ENCODE results near the gene RBMS3.

Gene RBMS3

DNA sequence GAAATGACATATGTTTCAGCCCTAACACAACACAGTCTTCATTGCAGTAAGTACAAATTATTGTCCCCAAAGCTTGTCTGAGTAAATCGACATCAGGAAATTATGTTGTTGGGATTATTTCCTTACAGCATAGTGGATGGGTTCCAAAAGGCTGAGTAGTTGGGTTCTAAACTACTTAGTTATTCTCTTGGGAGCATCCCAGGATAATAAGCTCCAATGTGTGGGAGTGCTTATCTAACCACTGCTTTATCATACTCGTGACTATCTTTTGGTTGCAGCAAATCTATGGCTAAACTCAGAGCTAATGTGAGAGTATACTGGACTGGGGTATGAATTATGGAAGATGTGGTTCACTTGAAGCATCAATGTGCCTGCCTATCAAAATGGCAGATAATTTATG lies 128.5 kb downstream of the RBMS3 start:
- Histone ChIP-seq H3K9ac (ENCODE audit: low read length) (no peak overlapping the region), H3K36me3 (ENCODE audit: control insufficient read depth in 1 of 2, insufficient read depth in 2 of 2, low read length in 2 of 2) (no peaks in the 10 kb centered on the region), H2BK5ac (ENCODE audit: low read depth, low read length, poor library complexity) (no peak overlapping the region), H3K23ac (ENCODE audit: low read length) (no peak overlapping the region), H3K79me1 (ENCODE audit: low read length) (no peaks in the 10 kb centered on the region), H2AFZ (ENCODE audit: insufficient read depth, low read length, poor library complexity) (no peak overlapping the region), H3K27ac (ENCODE audit: low read depth, low read length) (no peak overlapping the region), H3K4me1 (ENCODE audit: control insufficient read depth in 1 of 2, insufficient read depth in 2 of 2, low read length in 2 of 2) (no peaks in the 10 kb centered on the region), H2AK5ac (ENCODE audit: low read length) (no peak overlapping the region), H3K18ac (ENCODE audit: low read length) (no peak overlapping the region), H2BK12ac (ENCODE audit: low read length) (no peak overlapping the region), H3K4me2 (ENCODE audit: low read length) (no peak overlapping the region), H3K4me3 (ENCODE audit: low read depth, low read length) (no peak overlapping the region), H3K14ac (ENCODE audit: low read length) (no peak overlapping the region), H4K12ac (ENCODE audit: low read depth, low read length) (no peak overlapping the region), H4K8ac (ENCODE audit: low read depth, low read length) (no peak overlapping the region), H2BK120ac (ENCODE audit: insufficient read depth, low read length, poor library complexity) (no peak overlapping the region), H3K27me3 (ENCODE audit: insufficient read depth, low read length) (no peaks in the 10 kb centered on the region), H3K9me3 (ENCODE audit: insufficient read depth, low read depth, low read length) (no peaks in the 10 kb centered on the region), H3K79me2 (ENCODE audit: control insufficient read depth, insufficient read depth, low read length, poor library complexity) (no peaks in the 10 kb centered on the region), H3K4ac (ENCODE audit: low read depth, low read length) (no peak overlapping the region), H4K91ac (ENCODE audit: low read depth, low read length) (no peak overlapping the region)
- no peak for DNase-seq
- WGBS (ENCODE audit: extremely low coverage, insufficient coverage, insufficient read length), result no CpG with 5 or more reads among the region's 2 CpGs

DNA sequence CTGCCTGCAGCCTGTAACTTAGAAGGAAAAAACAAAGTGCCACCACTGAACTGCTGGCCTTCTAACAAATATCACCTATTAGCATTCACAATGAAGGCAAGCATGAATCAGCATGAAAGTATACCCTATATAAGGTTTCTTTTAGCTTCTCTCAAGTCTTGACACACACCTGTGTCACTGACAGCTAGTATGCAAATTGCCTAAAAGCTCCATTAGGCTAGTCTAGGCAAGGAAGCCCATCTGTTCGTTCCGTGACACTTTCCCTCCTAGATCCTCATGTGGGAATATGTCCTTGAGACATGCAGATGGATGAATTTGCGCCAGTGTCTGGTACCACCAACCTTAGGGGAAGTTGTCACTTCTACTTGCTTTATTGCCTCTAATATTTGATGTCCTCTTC lies 129.3 kb downstream of the RBMS3 start:
- Histone ChIP-seq H3K18ac (ENCODE audit: low read length) (no peak overlapping the region), H4K91ac (ENCODE audit: low read depth, low read length) (no peak overlapping the region), H2BK120ac (ENCODE audit: insufficient read depth, low read length, poor library complexity) (no peak overlapping the region), H3K27ac (ENCODE audit: low read depth, low read length) (no peak overlapping the region), H3K4ac (ENCODE audit: low read depth, low read length) (no peak overlapping the region), H2AK5ac (ENCODE audit: low read length) (no peak overlapping the region), H3K14ac (ENCODE audit: low read length) (no peak overlapping the region), H3K36me3 (ENCODE audit: control insufficient read depth in 1 of 2, insufficient read depth in 2 of 2, low read length in 2 of 2) (no peaks in the 10 kb centered on the region), H3K4me2 (ENCODE audit: low read length) (no peak overlapping the region), H3K4me1 (ENCODE audit: control insufficient read depth in 1 of 2, insufficient read depth in 2 of 2, low read length in 2 of 2) (no peaks in the 10 kb centered on the region), H4K12ac (ENCODE audit: low read depth, low read length) (no peak overlapping the region), H2BK5ac (ENCODE audit: low read depth, low read length, poor library complexity) (no peak overlapping the region), H3K23ac (ENCODE audit: low read length) (no peak overlapping the region), H3K9ac (ENCODE audit: low read length) (no peak overlapping the region), H2BK12ac (ENCODE audit: low read length) (no peak overlapping the region), H3K9me3 (ENCODE audit: insufficient read depth, low read depth, low read length) (no peaks in the 10 kb centered on the region), H2AFZ (ENCODE audit: insufficient read depth, low read length, poor library complexity) (no peak overlapping the region), H3K79me2 (ENCODE audit: control insufficient read depth, insufficient read depth, low read length, poor library complexity) (no peaks in the 10 kb centered on the region), H3K27me3 (ENCODE audit: insufficient read depth, low read length) (no peaks in the 10 kb centered on the region), H3K79me1 (ENCODE audit: low read length) (no peaks in the 10 kb centered on the region), H4K8ac (ENCODE audit: low read depth, low read length) (no peak overlapping the region), H3K4me3 (ENCODE audit: low read depth, low read length) (no peak overlapping the region)
- WGBS (ENCODE audit: extremely low coverage, insufficient coverage, insufficient read length), result no CpG with 5 or more reads among the region's 3 CpGs
- no peak for DNase-seq

DNA sequence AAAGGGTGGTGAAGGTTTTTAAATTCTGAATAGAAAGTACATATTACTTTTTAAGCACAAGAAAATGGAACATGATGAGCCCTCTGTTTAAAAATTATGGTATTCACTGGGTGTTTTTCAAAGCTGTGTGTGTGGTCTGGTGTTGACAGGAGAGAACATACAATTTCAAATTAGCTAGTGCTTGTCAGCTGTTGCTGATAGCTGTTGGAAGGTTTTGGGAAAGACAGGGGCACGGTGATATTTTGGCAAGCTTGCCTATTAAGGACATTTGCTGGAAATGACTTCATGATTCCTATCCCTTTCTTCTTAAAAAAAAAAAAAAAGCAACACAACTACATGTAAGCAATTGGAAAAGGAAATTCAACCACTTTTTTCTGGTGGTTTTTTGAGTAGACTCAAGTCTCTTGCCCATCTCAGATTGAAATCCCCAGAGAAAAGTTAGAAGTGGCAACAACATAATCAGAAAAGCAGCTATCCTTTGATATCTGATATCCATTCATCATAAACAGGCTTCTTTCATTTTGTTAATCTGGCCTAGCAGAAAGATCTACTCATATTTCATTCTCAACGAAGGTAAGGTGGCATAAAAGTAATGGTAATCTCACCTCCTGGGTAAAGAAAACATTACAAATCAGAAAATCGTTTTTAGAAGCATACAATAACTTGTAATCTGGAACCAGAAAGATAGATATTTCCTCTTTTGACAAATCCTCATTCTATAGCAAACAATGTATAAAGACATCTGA lies 130.0 kb downstream of the RBMS3 start:
- H3K27ac ChIP-seq (ENCODE audit: low read depth, low read length), result no peak overlapping the region
- no peak overlapping the region for H3K4ac ChIP-seq (ENCODE audit: low read depth, low read length)
- no peaks in the 10 kb centered on the region for H3K9me3 ChIP-seq (ENCODE audit: insufficient read depth, low read depth, low read length)
- H3K9ac ChIP-seq (ENCODE audit: low read length), result no peak overlapping the region
- no peak overlapping the region for H4K91ac ChIP-seq (ENCODE audit: low read depth, low read length)
- no peak overlapping the region for H2AFZ ChIP-seq (ENCODE audit: insufficient read depth, low read length, poor library complexity)
- WGBS (ENCODE audit: extremely low coverage, insufficient coverage, insufficient read length), result no CpG with 5 or more reads among the region's 3 CpGs
- no peaks in the 10 kb centered on the region for H3K27me3 ChIP-seq (ENCODE audit: insufficient read depth, low read length)
- no peak overlapping the region for H2AK5ac ChIP-seq (ENCODE audit: low read length)
- no peak overlapping the region for H2BK120ac ChIP-seq (ENCODE audit: insufficient read depth, low read length, poor library complexity)
- H3K23ac ChIP-seq (ENCODE audit: low read length), result no peak overlapping the region
- no peak overlapping the region for H2BK12ac ChIP-seq (ENCODE audit: low read length)
- no peak overlapping the region for H3K4me3 ChIP-seq (ENCODE audit: low read depth, low read length)
- no peaks in the 10 kb centered on the region for H3K36me3 ChIP-seq (ENCODE audit: control insufficient read depth in 1 of 2, insufficient read depth in 2 of 2, low read length in 2 of 2)
- no peaks in the 10 kb centered on the region for H3K4me1 ChIP-seq (ENCODE audit: control insufficient read depth in 1 of 2, insufficient read depth in 2 of 2, low read length in 2 of 2)
- no peaks in the 10 kb centered on the region for H3K79me1 ChIP-seq (ENCODE audit: low read length)
- H3K14ac ChIP-seq (ENCODE audit: low read length), result no peak overlapping the region
- H3K4me2 ChIP-seq (ENCODE audit: low read length), result no peak overlapping the region
- no peak for DNase-seq
- no peaks in the 10 kb centered on the region for H3K79me2 ChIP-seq (ENCODE audit: control insufficient read depth, insufficient read depth, low read length, poor library complexity)
- no peak overlapping the region for H3K18ac ChIP-seq (ENCODE audit: low read length)
- H2BK5ac ChIP-seq (ENCODE audit: low read depth, low read length, poor library complexity), result no peak overlapping the region
- H4K12ac ChIP-seq (ENCODE audit: low read depth, low read length), result no peak overlapping the region
- no peak overlapping the region for H4K8ac ChIP-seq (ENCODE audit: low read depth, low read length)

DNA sequence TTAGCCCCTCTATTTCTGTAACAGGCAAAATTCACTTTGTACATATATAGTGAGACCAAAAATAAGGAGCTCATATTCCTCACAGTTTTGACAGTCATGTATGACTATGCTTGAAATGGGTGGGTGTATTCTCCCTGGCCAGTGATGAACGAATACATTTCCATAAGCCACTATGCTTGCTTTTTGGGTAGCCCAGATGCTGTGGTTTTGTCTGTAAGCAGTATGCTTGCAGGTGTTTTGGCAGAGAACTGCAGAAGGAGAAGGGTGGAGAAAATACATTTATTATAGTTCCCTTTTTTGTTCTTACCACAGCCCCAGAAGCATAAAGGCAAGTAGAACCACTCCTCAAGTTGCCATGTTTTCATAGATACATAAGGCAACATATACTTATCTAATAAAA lies 131.2 kb downstream of the RBMS3 start:
- no peak overlapping the region for H2BK12ac ChIP-seq (ENCODE audit: low read length)
- no peak overlapping the region for H2AK5ac ChIP-seq (ENCODE audit: low read length)
- H3K4me1 ChIP-seq (ENCODE audit: control insufficient read depth in 1 of 2, insufficient read depth in 2 of 2, low read length in 2 of 2), result no peaks in the 10 kb centered on the region
- H3K9ac ChIP-seq (ENCODE audit: low read length), result no peak overlapping the region
- H3K4me2 ChIP-seq (ENCODE audit: low read length), result no peak overlapping the region
- H2AFZ ChIP-seq (ENCODE audit: insufficient read depth, low read length, poor library complexity), result no peak overlapping the region
- WGBS (ENCODE audit: extremely low coverage, insufficient coverage, insufficient read length), result no CpG with 5 or more reads among the region's 1 CpG
- no peak overlapping the region for H2BK120ac ChIP-seq (ENCODE audit: insufficient read depth, low read length, poor library complexity)
- no peak overlapping the region for H2BK5ac ChIP-seq (ENCODE audit: low read depth, low read length, poor library complexity)
- no peak overlapping the region for H3K14ac ChIP-seq (ENCODE audit: low read length)
- no peak overlapping the region for H3K27ac ChIP-seq (ENCODE audit: low read depth, low read length)
- no peak overlapping the region for H3K18ac ChIP-seq (ENCODE audit: low read length)
- H3K79me2 ChIP-seq (ENCODE audit: control insufficient read depth, insufficient read depth, low read length, poor library complexity), result no peaks in the 10 kb centered on the region
- H3K36me3 ChIP-seq (ENCODE audit: control insufficient read depth in 1 of 2, insufficient read depth in 2 of 2, low read length in 2 of 2), result no peaks in the 10 kb centered on the region
- no peak overlapping the region for H3K4me3 ChIP-seq (ENCODE audit: low read depth, low read length)
- no peak overlapping the region for H3K23ac ChIP-seq (ENCODE audit: low read length)
- no peak overlapping the region for H4K8ac ChIP-seq (ENCODE audit: low read depth, low read length)
- H3K79me1 ChIP-seq (ENCODE audit: low read length), result no peaks in the 10 kb centered on the region
- H3K4ac ChIP-seq (ENCODE audit: low read depth, low read length), result no peak overlapping the region
- H4K91ac ChIP-seq (ENCODE audit: low read depth, low read length), result no peak overlapping the region
- H3K9me3 ChIP-seq (ENCODE audit: insufficient read depth, low read depth, low read length), result no peaks in the 10 kb centered on the region
- H4K12ac ChIP-seq (ENCODE audit: low read depth, low read length), result no peak overlapping the region
- no peak for DNase-seq
- no peaks in the 10 kb centered on the region for H3K27me3 ChIP-seq (ENCODE audit: insufficient read depth, low read length)
